HEK293T (cell line): ENCODE data around the gene GPR33.

Experiments
- CTCF ChIA-PET: fragments of 350-600 bp; formaldehyde crosslinking; extraction: SDS; loops from one replicate; lab custom pipeline; 2021; ENCODE audit warnings: antibody characterized with exemption, inconsistent platforms; lab: Yijun Ruan, JAX
- POLR2A ChIA-PET: fragments of 350-600 bp; formaldehyde crosslinking; extraction: SDS; loops from one replicate; lab custom pipeline; 2020; ENCODE audit warnings: antibody characterized with exemption, inconsistent platforms; lab: Yijun Ruan, JAX
- DNase-seq: peaks from one replicate; pipeline ENCODE4 v3.0.0; 2012; ENCODE audit warnings: mixed read lengths; ENCODE audit errors: extremely low spot score
- ARNT ChIP-seq: fragments of 450-650 bp; IDR thresholded peaks from 2 replicates; pipeline ENCODE4 v1.6.1; 2017; ENCODE audit warnings: mild to moderate bottlenecking
- BHLHE40 ChIP-seq: fragments of 450-650 bp; IDR thresholded peaks from 2 replicates; pipeline ENCODE4 v1.6.1; 2016; ENCODE audit warnings: mild to moderate bottlenecking, moderate library complexity, borderline replicate concordance
- CTBP1 ChIP-seq: fragments of 450-650 bp; IDR thresholded peaks from 2 replicates; pipeline ENCODE4 v1.6.1; 2016; ENCODE audit warnings: borderline replicate concordance
- ELF4 ChIP-seq: fragments of 450-650 bp; IDR thresholded peaks from 2 replicates; pipeline ENCODE4 v1.6.1; 2017; ENCODE audit warnings: antibody characterized with exemption
- FOXA1 ChIP-seq: fragments of 450-650 bp; IDR thresholded peaks from 2 replicates; pipeline ENCODE4 v1.6.1; 2016; ENCODE audit warnings: mild to moderate bottlenecking
- FOXK2 ChIP-seq: fragments of 450-650 bp; IDR thresholded peaks from 2 replicates; pipeline ENCODE4 v1.6.1; 2016; ENCODE audit warnings: mild to moderate bottlenecking
- FOXM1 ChIP-seq: fragments of 450-650 bp; IDR thresholded peaks from 2 replicates; pipeline ENCODE4 v1.6.1; 2017; ENCODE audit warnings: mild to moderate bottlenecking, borderline replicate concordance
- HDGF ChIP-seq: fragments of 450-650 bp; IDR thresholded peaks from 2 replicates; pipeline ENCODE4 v1.6.1; 2017; ENCODE audit warnings: antibody characterized with exemption, borderline replicate concordance
- L3MBTL2 ChIP-seq: fragments of 450-650 bp; conservative IDR thresholded peaks from 2 replicates; pipeline ENCODE4 v1.6.1; 2016; ENCODE audit warnings: mild to moderate bottlenecking
- LEF1 ChIP-seq: fragments of 450-650 bp; IDR thresholded peaks from 2 replicates; pipeline ENCODE4 v1.6.1; 2017; ENCODE audit warnings: mild to moderate bottlenecking, borderline replicate concordance
- NFRKB ChIP-seq: fragments of 450-650 bp; IDR thresholded peaks from 2 replicates; pipeline ENCODE4 v1.6.1; 2016; ENCODE audit warnings: mild to moderate bottlenecking, moderate library complexity
- PKNOX1 ChIP-seq: fragments of 450-650 bp; IDR thresholded peaks from 2 replicates; pipeline ENCODE4 v1.6.1; 2016
- SP1 ChIP-seq: fragments of 450-650 bp; IDR thresholded peaks from 2 replicates; pipeline ENCODE4 v1.6.1; 2017
- SUZ12 ChIP-seq: fragments of 450-650 bp; IDR thresholded peaks from 2 replicates; pipeline ENCODE4 v1.6.1; 2016; ENCODE audit warnings: mild to moderate bottlenecking
- TARDBP ChIP-seq: fragments of 450-650 bp; IDR thresholded peaks from 2 replicates; pipeline ENCODE4 v1.6.1; 2016
- ZNF384 ChIP-seq: fragments of 450-650 bp; IDR thresholded peaks from 2 replicates; pipeline ENCODE4 v1.6.1; 2016

Gene GPR33

GRCh38 chr14:31487886-31488285 lies at the start of gene GPR33:
Gene GPR33, minus strand, starts transcription at chr14:31488039. Its CDS starts 4,074 bp downstream, at chr14:31483965.
- CTCF ChIA-PET, result interaction anchor here (0.6 kb wide), 1 partner anchor 1026 kb away, joined by 5 read pairs; no protein-coding TSS in a partner anchor
- TF ChIP-seq NFRKB, result no peak
- no peak for TF ChIP-seq PKNOX1
- no peak for TF ChIP-seq HDGF
- DNase-seq, result no peak
- POLR2A ChIA-PET, result interaction anchor here (1.6 kb wide), 1 partner anchor 67 kb away, joined by 3 read pairs; the partner anchor contains the start of gene HEATR5A

GRCh38 chr14:31536201-31536960 lies 48.5 kb upstream of the GPR33 start:
- CTCF ChIA-PET, result no interaction called here
- POLR2A ChIA-PET, result no interaction called here
- no peak for DNase-seq
- TF ChIP-seq PKNOX1 (no peak), NFRKB (no peak), FOXK2 (no peak), ZNF384 (no peak), ARNT (no peak), L3MBTL2 (no peak), HDGF (no peak), ELF4 (no peak), TARDBP (no peak), LEF1 (no peak), SUZ12 (no peak), SP1 (no peak), FOXM1 (no peak), FOXA1 (no peak), BHLHE40 (no peak), CTBP1 (no peak)

GRCh38 chr14:31530136-31530535 lies 42.3 kb upstream of the GPR33 start:
- TF ChIP-seq HDGF (no peak), TARDBP (no peak), BHLHE40 (no peak), L3MBTL2 (no peak)
- POLR2A ChIA-PET, result no interaction called here
- no peak for DNase-seq
- CTCF ChIA-PET, result no interaction called here

- ChIA-PET POLR2A (no interaction called here), CTCF (no interaction called here)
- DNase-seq, result no peak
- no peak for TF ChIP-seq NFRKB
- TF ChIP-seq L3MBTL2, result no peak
- no peak for TF ChIP-seq SP1
- TF ChIP-seq ELF4, result no peak
- TF ChIP-seq LEF1, result no peak
- TF ChIP-seq SUZ12, result no peak
- TF ChIP-seq FOXA1, result no peak
- no peak for TF ChIP-seq HDGF
- no peak for TF ChIP-seq ARNT
- no peak for TF ChIP-seq BHLHE40
- no peak for TF ChIP-seq FOXK2
- no peak for TF ChIP-seq ZNF384
- TF ChIP-seq FOXM1, result no peak
- no peak for TF ChIP-seq CTBP1
- no peak for TF ChIP-seq PKNOX1
- no peak for TF ChIP-seq TARDBP
These were observed 41.2 kb upstream of the GPR33 start for GRCh38 chr14:31529053-31529452.

GRCh38 chr14:31527546-31527945 lies 39.7 kb upstream of the GPR33 start:
- TF ChIP-seq CTBP1 (no peak), SP1 (no peak), ZNF384 (no peak), BHLHE40 (no peak), TARDBP (no peak)
- CTCF ChIA-PET, result no interaction called here
- POLR2A ChIA-PET, result no interaction called here
- DNase-seq, result no peak

GRCh38 chr14:31527087-31527486 lies 39.2 kb upstream of the GPR33 start:
- CTCF ChIA-PET, result no interaction called here
- no peak for DNase-seq
- no peak for TF ChIP-seq SUZ12
- no peak for TF ChIP-seq L3MBTL2
- no peak for TF ChIP-seq BHLHE40
- no peak for TF ChIP-seq HDGF
- no peak for TF ChIP-seq CTBP1
- TF ChIP-seq ARNT, result no peak
- no peak for TF ChIP-seq ZNF384
- no peak for TF ChIP-seq NFRKB
- TF ChIP-seq FOXK2, result no peak
- no peak for TF ChIP-seq SP1
- no peak for TF ChIP-seq ELF4
- TF ChIP-seq LEF1, result no peak
- no peak for TF ChIP-seq PKNOX1
- TF ChIP-seq FOXA1, result no peak

More at GRCh38 chr14:31527087-31527486, 39.2 kb upstream of the GPR33 start:
- POLR2A ChIA-PET, result no interaction called here
